ENCODE data around the gene MEP1A. TPM values are rescaled to one million over a fixed set of nuclear protein-coding genes. Genes with fewer than 3 reads are reported as not detected.

The MEP1A gene
- total RNA-seq, 1 experiment from 2014 or later, result 8.1 TPM

DNA sequence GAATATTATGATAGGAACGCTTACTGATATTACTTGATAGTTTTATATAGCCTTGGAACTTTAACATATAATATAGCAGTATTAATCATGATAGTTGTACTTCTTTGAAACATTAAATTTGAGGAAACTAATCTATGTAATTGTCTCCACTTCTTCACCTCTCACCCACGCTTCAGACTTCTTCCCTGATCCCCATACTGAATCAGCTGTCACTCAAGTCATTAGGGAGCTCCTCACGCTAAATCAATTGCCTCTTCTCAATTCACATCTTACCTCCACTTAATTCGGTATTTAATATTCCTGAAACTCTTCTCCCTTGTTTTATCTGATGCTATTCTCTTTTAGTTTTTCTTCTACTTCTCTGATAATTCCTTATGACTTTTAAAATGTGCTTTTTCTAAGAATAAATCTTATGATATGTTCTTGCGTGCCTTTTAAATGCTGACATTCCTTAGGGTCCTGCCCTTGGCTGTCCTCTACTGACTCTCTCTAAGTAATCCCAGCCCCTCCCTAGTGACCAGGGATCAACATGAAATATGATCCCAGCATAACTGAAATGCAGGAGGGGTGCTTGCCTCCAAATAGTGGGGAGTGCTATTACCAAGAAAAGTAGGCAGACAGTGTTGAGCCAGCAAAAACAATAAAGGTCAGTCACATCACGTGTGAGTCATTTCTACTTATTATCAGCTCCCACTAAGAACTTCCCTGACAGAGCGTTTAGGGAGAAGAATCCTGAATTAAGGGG lies 36.5 kb upstream of the MEP1A start:
- no peaks in the 10 kb centered on the region for H3K27me3 ChIP-seq (replicated peaks; ENCODE audit: control insufficient read depth, insufficient read depth, low read length)
- ChIA-PET CTCF (no interaction called here), POLR2A (no interaction called here)
- intact Hi-C loops (cut with micrococcal nuclease; ENCODE audit: unreplicated experiment), result no loop called here
- no peaks in the 10 kb centered on the region for H3K36me3 ChIP-seq (ENCODE audit: control insufficient read depth, insufficient read depth, low read length)
- Mint-ChIP-seq H3K27me3 (ENCODE audit: insufficient read depth, unreplicated experiment) (no peaks in the 10 kb centered on the region), H3K4me3 (ENCODE audit: unreplicated experiment) (no peak overlapping the region), H3K9me3 (ENCODE audit: unreplicated experiment) (no peaks in the 10 kb centered on the region), H3K27ac (ENCODE audit: unreplicated experiment) (no peak overlapping the region), H3K4me1 (ENCODE audit: low read depth, unreplicated experiment) (peaks cover 6% of the 10 kb centered on the region), H3K36me3 (ENCODE audit: insufficient read depth, unreplicated experiment) (no peaks in the 10 kb centered on the region)
- BruUV-seq (replicated peaks), result no TSS peak
- H3K4me1 ChIP-seq, result no peaks in the 10 kb centered on the region
- TF ChIP-seq, protein P1, sequence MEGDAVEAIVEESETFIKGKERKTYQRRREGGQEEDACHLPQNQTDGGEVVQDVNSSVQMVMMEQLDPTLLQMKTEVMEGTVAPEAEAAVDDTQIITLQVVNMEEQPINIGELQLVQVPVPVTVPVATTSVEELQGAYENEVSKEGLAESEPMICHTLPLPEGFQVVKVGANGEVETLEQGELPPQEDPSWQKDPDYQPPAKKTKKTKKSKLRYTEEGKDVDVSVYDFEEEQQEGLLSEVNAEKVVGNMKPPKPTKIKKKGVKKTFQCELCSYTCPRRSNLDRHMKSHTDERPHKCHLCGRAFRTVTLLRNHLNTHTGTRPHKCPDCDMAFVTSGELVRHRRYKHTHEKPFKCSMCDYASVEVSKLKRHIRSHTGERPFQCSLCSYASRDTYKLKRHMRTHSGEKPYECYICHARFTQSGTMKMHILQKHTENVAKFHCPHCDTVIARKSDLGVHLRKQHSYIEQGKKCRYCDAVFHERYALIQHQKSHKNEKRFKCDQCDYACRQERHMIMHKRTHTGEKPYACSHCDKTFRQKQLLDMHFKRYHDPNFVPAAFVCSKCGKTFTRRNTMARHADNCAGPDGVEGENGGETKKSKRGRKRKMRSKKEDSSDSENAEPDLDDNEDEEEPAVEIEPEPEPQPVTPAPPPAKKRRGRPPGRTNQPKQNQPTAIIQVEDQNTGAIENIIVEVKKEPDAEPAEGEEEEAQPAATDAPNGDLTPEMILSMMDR (IDR thresholded peaks at IDR 0.05; ENCODE audit: insufficient read depth in 1 of 2, low read depth in 1 of 2, low read length in 1 of 2, severe bottlenecking in 1 of 2, unreplicated experiment in 1 of 2), result no peak
- H3K9me3 ChIP-seq, result no peaks in the 10 kb centered on the region
- DNase-seq, result no peak
- H3K4me3 ChIP-seq (ENCODE audit: low read depth, low read length), result no peak overlapping the region

DNA sequence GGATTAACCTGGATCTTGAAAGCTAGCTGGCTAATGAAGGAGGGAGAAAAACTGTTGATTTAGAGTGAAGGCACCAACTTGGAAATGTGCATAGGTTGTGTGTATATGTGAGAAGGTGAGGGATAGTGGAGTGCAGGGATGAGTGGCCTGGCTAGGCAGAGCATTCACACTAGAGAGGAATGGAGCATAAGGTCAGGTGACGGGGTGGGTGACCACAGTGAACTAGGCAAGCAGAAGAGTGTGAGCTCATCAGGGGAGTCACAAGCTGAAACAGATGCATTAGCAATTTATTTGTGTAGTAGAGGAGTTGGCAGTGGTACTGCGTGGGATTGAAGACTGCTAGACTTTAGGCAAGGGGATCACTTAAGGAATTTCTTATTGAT lies 36.0 kb upstream of the MEP1A start:
- Mint-ChIP-seq H3K9me3 (ENCODE audit: unreplicated experiment) (no peaks in the 10 kb centered on the region), H3K27ac (ENCODE audit: unreplicated experiment) (no peak overlapping the region), H3K36me3 (ENCODE audit: insufficient read depth, unreplicated experiment) (no peaks in the 10 kb centered on the region), H3K4me3 (ENCODE audit: unreplicated experiment) (no peak overlapping the region), H3K27me3 (ENCODE audit: insufficient read depth, unreplicated experiment) (no peaks in the 10 kb centered on the region), H3K4me1 (ENCODE audit: low read depth, unreplicated experiment) (peaks cover 6% of the 10 kb centered on the region)
- Histone ChIP-seq H3K27me3 (replicated peaks; ENCODE audit: control insufficient read depth, insufficient read depth, low read length) (no peaks in the 10 kb centered on the region), H3K4me3 (ENCODE audit: low read depth, low read length) (no peak overlapping the region), H3K9me3 (no peaks in the 10 kb centered on the region), H3K36me3 (ENCODE audit: control insufficient read depth, insufficient read depth, low read length) (no peaks in the 10 kb centered on the region), H3K4me1 (no peaks in the 10 kb centered on the region)
- intact Hi-C loops (cut with micrococcal nuclease; ENCODE audit: unreplicated experiment), result no loop called here
- ChIA-PET CTCF (no interaction called here), POLR2A (no interaction called here)
- no peak for DNase-seq
- no TSS peak for BruUV-seq (replicated peaks)
- TF ChIP-seq, protein P1 (IDR thresholded peaks at IDR 0.05; ENCODE audit: insufficient read depth in 1 of 2, low read depth in 1 of 2, low read length in 1 of 2, severe bottlenecking in 1 of 2, unreplicated experiment in 1 of 2), result no peak

DNA sequence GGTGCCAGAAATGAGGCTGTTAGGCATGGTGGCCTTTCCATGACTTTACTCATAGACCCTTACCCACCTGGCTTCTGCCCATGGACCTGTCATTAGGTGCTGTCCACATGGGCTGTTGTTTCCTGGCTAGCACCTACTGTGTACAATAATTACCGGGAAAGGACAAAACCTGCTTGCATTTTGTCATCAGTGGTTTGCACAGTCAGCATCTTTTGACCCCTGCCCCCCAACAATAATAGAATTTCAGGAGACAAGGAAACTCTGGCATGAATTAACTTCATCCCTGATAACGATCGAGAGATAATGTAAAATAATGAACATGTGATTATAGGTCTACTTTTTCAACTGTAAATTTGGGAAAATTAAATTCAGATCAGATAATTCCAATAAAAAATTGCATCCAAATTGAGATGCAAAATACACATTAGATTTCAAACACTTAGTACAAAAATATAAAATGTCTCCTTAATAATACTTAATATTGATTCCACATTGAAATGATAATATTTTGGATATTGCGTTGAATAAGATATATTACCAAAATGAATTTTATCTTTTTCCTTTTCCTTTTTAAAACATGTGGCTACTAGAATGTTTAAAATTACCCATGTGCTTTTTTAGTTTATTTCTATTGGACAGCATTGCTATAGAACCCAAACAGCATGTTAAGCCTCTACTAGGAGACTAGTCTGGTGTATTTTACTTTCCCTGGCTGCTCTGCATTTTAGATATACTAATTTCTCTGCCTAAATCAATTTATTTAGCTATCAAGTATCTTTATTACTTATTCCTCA lies 34.0 kb upstream of the MEP1A start:
- Histone ChIP-seq H3K27me3 (replicated peaks; ENCODE audit: control insufficient read depth, insufficient read depth, low read length) (no peaks in the 10 kb centered on the region), H3K4me1 (no peaks in the 10 kb centered on the region), H3K4me3 (ENCODE audit: low read depth, low read length) (no peak overlapping the region), H3K9me3 (no peaks in the 10 kb centered on the region), H3K36me3 (ENCODE audit: control insufficient read depth, insufficient read depth, low read length) (no peaks in the 10 kb centered on the region)
- no peaks in the 10 kb centered on the region for H3K9me3 Mint-ChIP-seq (ENCODE audit: unreplicated experiment)
- H3K27ac Mint-ChIP-seq (ENCODE audit: unreplicated experiment), result no peak overlapping the region
- no peak for DNase-seq
- BruUV-seq (replicated peaks), result no TSS peak
- H3K4me1 Mint-ChIP-seq (ENCODE audit: low read depth, unreplicated experiment), result peaks cover 6% of the 10 kb centered on the region
- H3K4me3 Mint-ChIP-seq (ENCODE audit: unreplicated experiment), result no peak overlapping the region
- ChIA-PET CTCF (no interaction called here), POLR2A (no interaction called here)
- intact Hi-C loops (cut with micrococcal nuclease; ENCODE audit: unreplicated experiment), result no loop called here
- no peaks in the 10 kb centered on the region for H3K36me3 Mint-ChIP-seq (ENCODE audit: insufficient read depth, unreplicated experiment)
- TF ChIP-seq, protein P1 (IDR thresholded peaks at IDR 0.05; ENCODE audit: insufficient read depth in 1 of 2, low read depth in 1 of 2, low read length in 1 of 2, severe bottlenecking in 1 of 2, unreplicated experiment in 1 of 2), result no peak
- no peaks in the 10 kb centered on the region for H3K27me3 Mint-ChIP-seq (ENCODE audit: insufficient read depth, unreplicated experiment)

All from Caco-2 (cell line).